KOPT-K1 (cell line): ENCODE results near the gene SPIRE1.
"Not testable (repeated sequence)": the region's sequence is repeated elsewhere in the genome, so short reads cannot be mapped to it uniquely, and the experiment has no call there.

ENCODE experiments used
- H3K27ac ChIP-seq: fragments of 200-600 bp; sonication (generic); 2 replicates; pipeline ENCODE4 v1.5.1; 2016; ENCODE audit warnings: antibody characterized with exemption, mild to moderate bottlenecking, low read depth, low read length; ENCODE audit not compliant: poor library complexity, severe bottlenecking
- H3K36me3 ChIP-seq: fragments of 200-600 bp; sonication (generic); 2 replicates; pipeline ENCODE4 v1.5.1; 2017; ENCODE audit warnings: antibody characterized with exemption, mild to moderate bottlenecking, low read length, moderate library complexity; ENCODE audit not compliant: insufficient read depth
- H3K9me3 ChIP-seq: fragments of 200-600 bp; sonication (generic); 2 replicates; pipeline ENCODE4 v1.5.1; 2017; ENCODE audit warnings: antibody characterized with exemption, low read length, mild to moderate bottlenecking; ENCODE audit not compliant: insufficient read depth, poor library complexity, severe bottlenecking

The SPIRE1 gene

GRCh38 chr18:12658426-12659138 is 675 bp upstream of the SPIRE1 start:
- H3K27ac ChIP-seq: no peak overlapping the region
- H3K9me3 ChIP-seq: no peaks in the 10 kb centered on the region
- H3K36me3 ChIP-seq: no peaks in the 10 kb centered on the region

DNA sequence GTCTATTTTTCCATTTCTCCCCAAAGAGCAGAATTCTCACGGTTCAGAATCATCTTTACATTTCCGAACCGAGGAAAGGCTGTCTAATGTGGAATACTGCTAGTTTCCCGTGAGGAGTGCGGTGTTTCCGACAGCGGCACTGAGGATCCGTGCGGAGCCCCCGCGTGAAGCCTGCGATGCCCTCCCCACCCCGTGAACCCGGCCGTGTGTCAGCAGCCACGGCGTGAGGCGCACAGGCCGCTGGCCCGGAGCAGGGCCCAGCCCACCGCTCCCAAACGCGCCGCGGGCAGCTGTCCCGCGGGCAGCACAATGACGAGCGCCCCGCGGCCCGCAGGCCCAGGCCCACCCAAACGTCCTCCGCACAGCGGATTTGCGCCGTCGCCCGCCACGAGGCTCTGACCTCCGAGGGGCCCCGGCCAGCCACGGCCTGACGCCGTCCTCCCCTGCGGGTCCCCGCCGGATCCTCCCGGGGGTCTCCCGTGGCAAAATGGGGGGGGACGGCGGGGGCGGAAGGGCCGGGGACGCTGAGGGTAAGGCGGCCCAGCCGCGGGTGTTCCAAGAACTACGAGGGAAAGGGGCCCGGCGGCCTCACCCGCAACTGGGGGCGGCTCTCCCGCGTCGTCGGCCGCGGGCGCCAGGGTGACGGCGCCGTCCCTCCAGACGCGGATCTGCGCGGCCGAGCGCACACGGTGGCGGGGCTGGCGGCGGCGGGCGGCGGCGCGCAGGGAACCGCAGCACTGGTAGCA is 796 bp downstream of the SPIRE1 start:
- no peaks in the 10 kb centered on the region for H3K36me3 ChIP-seq
- no peaks in the 10 kb centered on the region for H3K9me3 ChIP-seq
- no peak overlapping the region for H3K27ac ChIP-seq

GRCh38 chr18:12656605-12656937 is 1.3 kb downstream of the SPIRE1 start:
- Histone ChIP-seq H3K27ac (no peak overlapping the region), H3K9me3 (no peaks in the 10 kb centered on the region), H3K36me3 (no peaks in the 10 kb centered on the region)

GRCh38 chr18:12654971-12655370 is 2.9 kb downstream of the SPIRE1 start:
- Histone ChIP-seq H3K9me3 (no peaks in the 10 kb centered on the region), H3K36me3 (no peaks in the 10 kb centered on the region), H3K27ac (no peak overlapping the region)

GRCh38 chr18:12652861-12653401 is 5.0 kb downstream of the SPIRE1 start:
- no peaks in the 10 kb centered on the region for H3K9me3 ChIP-seq
- no peak overlapping the region for H3K27ac ChIP-seq
- no peaks in the 10 kb centered on the region for H3K36me3 ChIP-seq

- Histone ChIP-seq H3K9me3 (no peaks in the 10 kb centered on the region), H3K36me3 (no peaks in the 10 kb centered on the region), H3K27ac (no peak overlapping the region)
Observed at GRCh38 chr18:12651651-12652050, 6.3 kb downstream of the SPIRE1 start.

DNA sequence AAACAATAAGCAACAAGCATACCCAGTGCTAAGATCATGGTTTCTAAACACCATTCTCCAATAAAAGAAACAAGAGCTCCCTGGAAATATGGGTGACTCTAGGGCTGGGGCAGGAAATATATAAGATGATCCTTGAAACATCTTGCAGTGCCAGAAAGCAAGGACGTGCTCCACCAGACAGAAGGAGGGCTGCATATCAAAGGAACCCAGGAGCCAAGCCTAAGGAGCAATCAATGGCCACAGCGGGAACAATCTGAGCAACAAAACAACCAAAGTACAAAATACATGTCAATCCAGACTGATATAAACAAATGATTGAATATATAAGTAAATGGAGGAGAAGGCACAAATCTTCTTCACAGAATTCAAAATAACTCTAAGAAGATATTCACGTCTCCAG is 10.1 kb downstream of the SPIRE1 start:
- H3K9me3 ChIP-seq: no peaks in the 10 kb centered on the region
- H3K36me3 ChIP-seq: no peaks in the 10 kb centered on the region
- H3K27ac ChIP-seq: no peak overlapping the region

DNA sequence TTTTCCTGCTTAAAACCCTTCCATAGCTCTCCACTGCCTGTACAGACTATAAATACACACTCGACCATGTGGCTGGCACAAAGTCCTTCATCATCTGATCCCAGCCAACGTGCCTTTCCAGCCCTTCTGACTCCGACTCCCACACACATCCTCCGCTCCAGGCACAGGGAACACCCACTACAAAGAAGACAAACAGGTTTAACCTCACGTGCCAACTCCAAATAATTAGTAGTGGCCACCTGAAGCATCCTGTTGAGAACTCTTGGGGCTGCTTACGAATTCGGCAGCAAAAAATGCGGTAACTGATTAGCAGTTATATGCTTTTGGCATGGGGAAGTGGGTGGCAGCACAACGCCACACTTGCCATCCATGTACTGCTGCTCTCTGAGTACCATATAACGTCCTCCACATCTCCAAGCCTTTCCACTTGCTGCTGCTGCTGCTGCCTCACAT is 12.1 kb downstream of the SPIRE1 start:
- no peak overlapping the region for H3K27ac ChIP-seq
- no peaks in the 10 kb centered on the region for H3K9me3 ChIP-seq
- no peaks in the 10 kb centered on the region for H3K36me3 ChIP-seq

DNA sequence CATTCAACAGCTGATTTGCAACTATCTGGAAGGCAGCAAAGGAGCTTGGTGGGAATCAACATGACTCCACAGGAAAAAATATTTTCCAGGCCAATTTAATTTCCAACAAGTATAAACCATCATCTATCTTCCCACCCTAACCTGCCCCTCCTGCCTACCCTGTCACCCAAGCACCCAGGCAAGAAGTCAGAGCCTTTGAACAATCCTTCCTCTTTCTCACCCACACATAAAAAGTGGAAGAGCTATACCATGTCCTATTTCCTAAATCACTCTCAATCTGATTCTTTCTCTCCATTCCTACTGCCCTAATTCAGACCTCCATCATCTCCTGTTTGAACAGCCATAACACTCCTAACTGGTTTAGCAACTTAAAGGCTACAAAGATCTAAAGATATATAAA is 12.7 kb downstream of the SPIRE1 start:
- Histone ChIP-seq H3K27ac (no peak overlapping the region), H3K9me3 (no peaks in the 10 kb centered on the region), H3K36me3 (no peaks in the 10 kb centered on the region)

DNA sequence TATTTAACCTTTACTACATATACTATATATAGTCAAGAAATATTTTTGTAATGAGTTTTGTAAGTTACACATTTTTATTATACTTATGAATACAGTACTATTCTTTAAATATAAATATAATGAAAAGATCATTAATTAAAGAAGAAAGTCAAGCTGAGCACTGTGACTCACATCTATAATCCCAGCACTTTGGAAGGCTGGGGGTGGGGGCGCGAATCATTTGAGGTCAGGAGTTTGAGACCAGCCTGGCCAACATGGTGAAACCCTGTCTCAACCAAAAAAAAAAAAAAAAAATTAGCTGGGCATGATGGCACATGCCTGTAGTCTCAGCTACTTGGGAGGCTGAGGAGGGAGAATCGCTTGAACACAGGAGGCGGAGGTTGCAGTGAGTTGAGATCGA is 14.2 kb downstream of the SPIRE1 start:
- not testable (repeated sequence) for H3K9me3 ChIP-seq, H3K27ac ChIP-seq, H3K36me3 ChIP-seq

DNA sequence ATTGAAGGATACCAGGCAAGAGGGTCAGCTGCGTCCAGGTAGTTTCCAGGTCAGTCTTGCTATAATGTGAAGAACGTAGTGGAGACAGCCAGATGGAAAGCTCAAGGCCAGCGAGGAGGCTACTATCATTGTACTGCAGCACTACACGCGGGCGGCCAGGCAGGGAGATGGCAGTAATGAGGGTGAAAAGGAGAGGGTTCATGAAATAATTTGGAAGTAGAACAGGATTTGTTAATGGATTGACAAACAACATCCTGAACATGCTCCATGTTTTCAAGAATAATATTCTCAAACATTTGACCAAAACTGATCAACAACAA is 17.1 kb downstream of the SPIRE1 start:
- Histone ChIP-seq H3K9me3 (no peaks in the 10 kb centered on the region), H3K27ac (no peak overlapping the region), H3K36me3 (no peaks in the 10 kb centered on the region)

GRCh38 chr18:12639990-12640880 is 17.7 kb downstream of the SPIRE1 start:
- Histone ChIP-seq H3K27ac (no peak overlapping the region), H3K36me3 (no peaks in the 10 kb centered on the region), H3K9me3 (no peaks in the 10 kb centered on the region)

DNA sequence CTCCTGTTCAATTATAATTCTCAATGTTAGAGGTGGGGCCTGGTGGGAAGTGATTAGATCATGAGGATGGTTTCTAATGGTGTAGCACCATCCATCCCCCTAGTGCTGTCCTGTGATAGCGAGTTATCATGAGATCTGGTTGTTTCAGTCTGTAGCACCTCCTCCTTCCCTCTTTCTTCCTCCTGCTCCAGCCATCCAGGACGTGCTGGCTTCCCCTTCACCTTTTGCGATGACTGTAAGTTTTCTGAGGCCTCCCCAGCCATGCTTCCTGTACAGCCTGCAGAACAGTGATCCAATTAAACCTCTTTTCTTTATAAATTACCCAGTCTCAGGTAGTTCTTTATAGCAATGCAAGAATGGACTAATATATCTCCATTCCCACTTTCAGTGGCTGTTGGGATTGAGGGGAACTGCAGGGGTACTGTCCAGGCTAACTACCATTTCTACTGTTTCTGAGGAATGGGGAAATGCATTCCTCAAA is 19.2 kb downstream of the SPIRE1 start:
- Histone ChIP-seq H3K9me3 (no peaks in the 10 kb centered on the region), H3K36me3 (no peaks in the 10 kb centered on the region), H3K27ac (no peak overlapping the region)

DNA sequence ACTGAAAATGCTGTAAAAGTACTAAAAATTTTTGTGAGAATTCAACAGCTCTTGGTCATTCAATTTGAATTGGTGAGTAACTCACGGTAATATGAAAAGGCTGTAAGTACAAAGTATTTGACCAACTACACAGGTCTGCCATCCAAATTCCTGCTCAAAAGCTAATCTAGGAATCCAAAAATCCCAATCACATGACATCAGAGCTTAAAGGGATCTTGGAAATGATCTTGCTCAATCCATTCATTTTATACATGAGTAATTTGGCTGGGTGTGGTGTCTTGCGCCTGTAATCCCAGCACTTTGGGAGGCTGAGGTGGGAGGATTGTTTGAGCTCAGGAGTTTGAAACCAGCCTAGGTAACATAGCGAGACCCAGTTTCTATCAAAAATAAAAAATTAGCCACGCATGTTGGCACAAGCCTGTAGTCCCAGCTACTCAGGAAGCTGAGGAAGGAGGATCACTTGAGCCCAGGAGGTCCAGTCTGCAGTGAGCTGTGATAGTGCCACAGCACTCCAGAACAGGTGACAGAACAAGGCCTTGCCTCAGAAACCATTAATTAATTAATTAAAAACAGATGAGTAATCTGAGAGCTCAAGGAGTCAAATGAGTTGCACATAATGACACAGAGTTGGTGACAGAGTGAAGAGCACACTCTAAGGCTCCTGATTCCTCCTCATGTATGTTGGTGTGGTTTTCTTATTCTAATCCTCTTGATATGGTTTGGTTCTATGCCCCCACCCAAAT is 19.8 kb downstream of the SPIRE1 start:
- no peaks in the 10 kb centered on the region for H3K9me3 ChIP-seq
- H3K36me3 ChIP-seq: no peaks in the 10 kb centered on the region
- H3K27ac ChIP-seq: no peak overlapping the region
